ENCODE measurements around the gene CDKAL1.

DNA sequence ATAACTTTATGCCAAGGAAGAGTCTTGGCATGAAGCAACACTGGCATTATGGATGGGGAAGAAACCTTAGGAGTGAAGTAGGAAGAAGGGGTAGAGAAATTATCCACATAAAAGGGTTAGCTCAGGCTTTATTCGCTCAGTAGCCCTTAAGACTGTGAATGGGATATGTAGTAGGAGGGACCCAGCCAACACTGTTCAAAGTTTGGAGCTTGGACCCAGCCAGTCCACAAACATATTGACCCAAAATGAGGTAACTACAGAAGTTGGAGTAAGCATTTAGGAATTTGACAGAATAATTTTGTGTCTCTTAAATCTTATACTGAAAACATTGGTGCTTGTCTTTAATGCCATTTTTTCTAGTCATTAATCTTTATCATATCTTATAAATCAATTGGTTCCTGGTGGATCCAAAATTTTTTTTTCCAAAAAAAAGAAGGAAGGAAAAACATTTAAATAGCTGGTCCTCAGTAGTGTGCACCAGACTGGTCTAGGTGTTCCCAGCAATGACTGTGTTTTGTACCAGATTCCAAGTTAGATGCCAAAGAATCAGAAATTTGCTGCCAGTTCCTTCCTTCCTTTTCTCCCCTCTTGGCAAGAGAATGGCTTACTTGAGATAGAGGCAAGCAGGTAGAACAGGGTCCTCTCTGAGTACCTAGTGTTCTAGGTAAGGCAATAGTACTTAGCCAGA, 607.5 kb downstream of the CDKAL1 start:
- TF ChIP-seq, protein P1, sequence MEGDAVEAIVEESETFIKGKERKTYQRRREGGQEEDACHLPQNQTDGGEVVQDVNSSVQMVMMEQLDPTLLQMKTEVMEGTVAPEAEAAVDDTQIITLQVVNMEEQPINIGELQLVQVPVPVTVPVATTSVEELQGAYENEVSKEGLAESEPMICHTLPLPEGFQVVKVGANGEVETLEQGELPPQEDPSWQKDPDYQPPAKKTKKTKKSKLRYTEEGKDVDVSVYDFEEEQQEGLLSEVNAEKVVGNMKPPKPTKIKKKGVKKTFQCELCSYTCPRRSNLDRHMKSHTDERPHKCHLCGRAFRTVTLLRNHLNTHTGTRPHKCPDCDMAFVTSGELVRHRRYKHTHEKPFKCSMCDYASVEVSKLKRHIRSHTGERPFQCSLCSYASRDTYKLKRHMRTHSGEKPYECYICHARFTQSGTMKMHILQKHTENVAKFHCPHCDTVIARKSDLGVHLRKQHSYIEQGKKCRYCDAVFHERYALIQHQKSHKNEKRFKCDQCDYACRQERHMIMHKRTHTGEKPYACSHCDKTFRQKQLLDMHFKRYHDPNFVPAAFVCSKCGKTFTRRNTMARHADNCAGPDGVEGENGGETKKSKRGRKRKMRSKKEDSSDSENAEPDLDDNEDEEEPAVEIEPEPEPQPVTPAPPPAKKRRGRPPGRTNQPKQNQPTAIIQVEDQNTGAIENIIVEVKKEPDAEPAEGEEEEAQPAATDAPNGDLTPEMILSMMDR (conservative IDR thresholded peaks at IDR 0.05), result no peak
- TF ChIP-seq EZH2 (IDR thresholded peaks at IDR 0.05; ENCODE audit: low read depth), result no peak
